SH-SY5Y (cell line): ENCODE data around the gene IFNA10.
"Not testable (repeated sequence)": the region's sequence is repeated elsewhere in the genome, so short reads cannot be mapped to it uniquely, and the experiment has no call there.

Experiments used
- GATA2 ChIP-seq: IDR thresholded peaks from 2 replicates; pipeline ENCODE4 v1.6.1; 2011; ENCODE audit warnings: mild to moderate bottlenecking, low read depth, low read length
- GATA3 ChIP-seq: IDR thresholded peaks from 2 replicates; pipeline ENCODE4 v1.6.1; 2011; ENCODE audit warnings: low read depth, mild to moderate bottlenecking, low read length, moderate library complexity

The IFNA10 gene

GRCh38 chr9:21187487-21187886 lies 19.5 kb downstream of the IFNA10 start, which contains the start of gene IFNA4:
IFNA4 (minus strand) TSS chr9:21187587; CDS start chr9:21187531, 56 bp downstream.
- TF ChIP-seq GATA3, GATA2: not testable (repeated sequence)

DNA sequence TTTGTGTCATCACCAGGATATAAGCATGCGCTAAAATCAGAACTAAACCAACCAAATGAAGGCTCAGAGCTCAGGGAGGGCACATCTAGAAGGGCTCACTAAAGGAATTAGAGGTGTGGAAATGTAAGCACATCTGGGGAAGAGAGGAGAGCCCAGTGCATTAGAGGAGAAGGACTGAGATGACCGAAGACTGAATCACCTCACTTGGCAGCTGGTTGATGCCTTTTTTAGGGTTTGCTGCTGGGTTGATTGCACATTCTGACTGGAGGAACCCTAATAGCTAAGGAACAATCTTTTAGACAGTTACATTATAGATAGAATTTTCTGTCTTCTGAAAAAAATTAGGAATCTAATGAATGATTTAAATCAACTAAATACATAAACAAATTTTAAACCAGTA lies 32.3 kb downstream of the IFNA10 start:
- TF ChIP-seq GATA3 (no peak), GATA2 (no peak)

DNA sequence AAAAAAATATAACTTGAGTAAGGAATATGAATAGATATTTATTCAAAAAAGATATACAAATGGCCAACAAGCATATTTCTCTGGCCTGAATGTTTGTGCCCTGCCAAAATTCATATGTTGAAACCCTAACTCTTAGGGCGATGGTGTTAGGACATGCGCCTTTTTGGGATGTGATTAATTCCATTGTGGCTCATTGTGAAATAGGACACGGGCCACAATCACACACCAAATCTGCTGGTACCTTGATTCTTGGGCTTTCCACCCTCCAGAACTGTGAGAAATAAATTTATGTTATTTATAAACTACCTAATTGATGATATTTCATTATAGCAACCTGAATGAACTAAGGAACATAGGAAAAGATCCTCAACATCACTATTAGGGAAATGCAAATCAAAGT lies 34.8 kb downstream of the IFNA10 start:
- no peak for TF ChIP-seq GATA2
- TF ChIP-seq GATA3 = no peak

DNA sequence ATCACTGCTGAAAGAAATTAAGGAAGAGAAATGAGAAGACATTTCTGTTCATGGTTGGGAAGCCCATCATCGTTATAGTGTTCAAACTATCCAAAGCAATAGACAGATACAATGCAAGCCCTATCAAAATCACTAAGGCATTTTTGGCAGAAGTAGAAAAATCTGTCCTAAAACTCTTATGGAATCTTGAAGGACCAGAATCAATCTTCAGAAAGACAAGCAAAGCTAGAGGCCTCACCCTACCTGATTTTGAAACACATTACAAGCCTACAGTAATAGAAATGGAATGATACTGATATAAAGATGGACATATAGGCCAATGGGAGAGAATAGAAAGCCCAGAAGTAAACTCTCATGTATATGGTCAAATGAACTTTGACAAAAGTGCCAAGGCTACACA lies 35.6 kb downstream of the IFNA10 start:
- TF ChIP-seq GATA2 (no peak), GATA3 (no peak)

GRCh38 chr9:21166560-21166959 lies 40.4 kb downstream of the IFNA10 start, which contains the start of gene IFNA21:
IFNA21 (minus strand) TSS chr9:21166660; CDS start chr9:21166612, 48 bp downstream.
- not testable (repeated sequence) for TF ChIP-seq GATA3, GATA2

DNA sequence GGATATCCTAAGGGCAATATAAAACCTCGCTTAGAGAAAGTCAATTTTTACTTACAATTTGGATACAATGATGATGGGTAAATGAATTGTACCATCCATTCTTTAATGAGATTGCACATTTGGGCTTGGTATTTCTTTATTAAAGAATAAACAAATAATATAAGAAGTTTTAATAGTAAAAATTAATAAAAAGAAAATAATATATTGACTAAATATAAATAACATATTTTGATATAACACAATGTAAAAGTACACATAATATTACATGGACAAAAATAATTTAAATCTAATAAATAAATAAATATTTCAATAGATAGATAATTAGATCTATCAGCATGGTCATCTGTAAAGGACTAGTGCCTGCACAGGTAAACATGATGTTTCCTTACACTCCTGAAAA lies 41.4 kb downstream of the IFNA10 start:
- TF ChIP-seq GATA2 = no peak
- no peak for TF ChIP-seq GATA3

- TF ChIP-seq GATA2 (no peak), GATA3 (no peak)
These were observed 46.8 kb downstream of the IFNA10 start for GRCh38 chr9:21160178-21160577.
